HepG2 (cell line): ENCODE measurements around the gene TMEM273. TPM values are rescaled to one million over a fixed set of nuclear protein-coding genes. Genes with fewer than 3 reads are reported as not detected.

Experiments used
- ATAC-seq: fragments of 200-7000 bp; cut with Tn5 transposase; 3 replicates; pipeline ENCODE4 v1.9.1; 2020; ENCODE audit warnings: mild to moderate bottlenecking, moderate library complexity
- BruUV-seq: library from RNA; stranded (reverse); fragments of 400-500 nt; replicated peaks from 2 replicates; lab custom pipeline; 2021; lab: Mats Ljungman, UMichigan
- CTCF ChIA-PET: fragments of 300-600 bp; formaldehyde crosslinking; extraction: SDS; loops from one replicate; lab custom pipeline; 2021; ENCODE audit warnings: low total read pairs, inconsistent platforms, low intra/inter-chr PET ratio; lab: Yijun Ruan, JAX
- POLR2A ChIA-PET: fragments of 350-600 bp; sonication (Branson Sonifier 250); formaldehyde crosslinking; loops from one replicate; lab custom pipeline; 2020; ENCODE audit warnings: antibody characterized with exemption, inconsistent platforms; lab: Yijun Ruan, JAX
- DNase-seq: peaks from one replicate; pipeline ENCODE4 v3.0.0-alpha.2; 2015; ENCODE audit warnings: low spot score
- FAIRE-seq: peaks from 3 replicates; lab custom pipeline; 2011; peaks lifted over from hg19 to GRCh38; lab: Jason Lieb, UNC
- H2AFZ ChIP-seq: one replicate; pipeline ENCODE4 v1.6.1; 2011; ENCODE audit warnings: low read length, inconsistent platforms
- H3K27ac ChIP-seq: fragments of 300-600 bp; 3 replicates; pipeline ENCODE4 v1.8.0; 2011; ENCODE audit warnings: mixed run types, mild to moderate bottlenecking, mixed read lengths, low read length, inconsistent platforms; ENCODE audit not compliant: insufficient read depth; ENCODE audit errors: extremely low read length
- H3K27me3 ChIP-seq, 2 experiments: fragments of 200-600 bp in 1 of 2; 2 replicates in 1 of 2; 3 replicates in 1 of 2; pipeline versions ENCODE4 v1.6.0 to v1.8.0; 2011; ENCODE audit warnings: low read length in 2 of 2, mild to moderate bottlenecking in 2 of 2, moderate library complexity in 2 of 2, inconsistent platforms in 1 of 2; ENCODE audit not compliant: insufficient read depth in 2 of 2, control insufficient read depth in 1 of 2
- H3K36me3 ChIP-seq, 2 experiments: fragments of 200-600 bp in 1 of 2; replicated peaks in 1 of 2; 2 replicates in 1 of 2; 3 replicates in 1 of 2; pipeline versions ENCODE4 v1.5.1 to v1.8.0; 2011; ENCODE audit warnings: low read length in 2 of 2, inconsistent platforms in 1 of 2; ENCODE audit not compliant: insufficient read depth in 2 of 2, control insufficient read depth in 1 of 2
- H3K4me1 ChIP-seq: 2 replicates; pipeline ENCODE4 v1.5.1; 2012; ENCODE audit warnings: low read length, inconsistent platforms; ENCODE audit not compliant: insufficient read depth
- H3K4me2 ChIP-seq: 2 replicates; pipeline ENCODE4 v1.6.0; 2011; ENCODE audit warnings: low read depth, low read length, inconsistent platforms
- H3K4me3 ChIP-seq, 3 experiments: fragments of 200-600 bp in 1 of 3; sonication (generic), shearing (Covaris generic) in 1 of 3; replicated peaks in 1 of 3; 2 replicates each; pipeline ENCODE4 v1.5.1; 2011 to 2016; ENCODE audit warnings: low read length in 3 of 3, inconsistent platforms in 2 of 3, low read depth in 2 of 3, mild to moderate bottlenecking in 2 of 3, control low read depth in 1 of 3, mixed read lengths in 1 of 3; ENCODE audit not compliant: insufficient read depth in 1 of 3
- H3K79me2 ChIP-seq: one replicate; pipeline ENCODE4 v1.6.1; 2011; ENCODE audit warnings: low read length, inconsistent platforms; ENCODE audit not compliant: insufficient read depth
- H3K9ac ChIP-seq: 2 replicates; pipeline ENCODE4 v1.6.0; 2011; ENCODE audit warnings: mild to moderate bottlenecking, low read depth, low read length, inconsistent platforms; ENCODE audit not compliant: insufficient read depth
- H3K9me3 ChIP-seq: 2 replicates; pipeline ENCODE4 v1.5.1; 2012; ENCODE audit warnings: mild to moderate bottlenecking, low read length
- H4K20me1 ChIP-seq: 2 replicates; pipeline ENCODE4 v1.6.0; 2011; ENCODE audit warnings: inconsistent platforms, mild to moderate bottlenecking, low read length, moderate library complexity; ENCODE audit not compliant: insufficient read depth
- CC2D1A ChIP-seq: sonication (generic); formaldehyde crosslinking; IDR thresholded peaks from 2 replicates; pipeline ENCODE4 v1.8.1; 2023; ENCODE audit warnings: mild to moderate bottlenecking, missing genetic modification reagents
- KLF11 ChIP-seq: IDR thresholded peaks from 2 replicates; pipeline ENCODE4 v1.6.1; 2016; ENCODE audit warnings: missing compliant biosample characterization
- MIXL1 ChIP-seq: IDR thresholded peaks from 2 replicates; pipeline ENCODE4 v1.6.1; 2016
- MTA1 ChIP-seq: sonication (generic); formaldehyde crosslinking; IDR thresholded peaks from 2 replicates; pipeline ENCODE4 v1.4.0; 2020; ENCODE audit warnings: missing genetic modification reagents, mild to moderate bottlenecking, borderline replicate concordance
- NFKBIZ ChIP-seq: IDR thresholded peaks from 2 replicates; pipeline ENCODE4 v1.6.1; 2018; ENCODE audit warnings: missing genetic modification reagents, missing compliant biosample characterization
- PHB2 ChIP-seq: fragments of 450-650 bp; IDR thresholded peaks from 2 replicates; pipeline ENCODE4 v1.6.1; 2018; ENCODE audit not compliant: partially characterized antibody
- RNF219 ChIP-seq: sonication (generic); formaldehyde crosslinking; IDR thresholded peaks from 2 replicates; pipeline ENCODE4 v1.5.0; 2020; ENCODE audit warnings: mild to moderate bottlenecking, missing genetic modification reagents
- ZKSCAN5 ChIP-seq: sonication (generic); formaldehyde crosslinking; IDR thresholded peaks from 2 replicates; pipeline ENCODE4 v1.5.1; 2020; ENCODE audit warnings: mild to moderate bottlenecking, missing genetic modification reagents
- ZKSCAN8 ChIP-seq: IDR thresholded peaks from 2 replicates; pipeline ENCODE4 v1.6.1; 2016; ENCODE audit warnings: borderline replicate concordance, missing genetic modification reagents, missing compliant biosample characterization
- ZMAT3 ChIP-seq: sonication (generic); formaldehyde crosslinking; conservative IDR thresholded peaks from 2 replicates; pipeline ENCODE4 v1.7.0; 2021; ENCODE audit warnings: missing genetic modification reagents
- ZNF292 ChIP-seq: sonication (generic); formaldehyde crosslinking; IDR thresholded peaks from 2 replicates; pipeline ENCODE4 v1.8.1; 2022; ENCODE audit warnings: mild to moderate bottlenecking, low read depth, missing genetic modification reagents, borderline replicate concordance
- ZNF639 ChIP-seq: conservative IDR thresholded peaks from 2 replicates; pipeline ENCODE4 v1.6.1; 2018; ENCODE audit warnings: missing genetic modification reagents
- ZNF768 ChIP-seq: sonication (generic); formaldehyde crosslinking; IDR thresholded peaks from 2 replicates; pipeline ENCODE4 v1.4.0; 2020; ENCODE audit warnings: missing genetic modification reagents
- WGBS: methylation state at CpG from one replicate; pipeline ENCODE4 v1.1.6; 2017; ENCODE audit warnings: low lambda C conversion rate; 5-methylcytosine and 5-hydroxymethylcytosine counted together
- in situ Hi-C: cut with HindIII; loops from 2 replicates; pipeline ENCODE4 v1.10.0; 2017; ENCODE audit warnings: low pct_unique_long_range_greater_than_20kb; ENCODE audit not compliant: extremely low pct_ligation_motif_present
- intact Hi-C: fragments of 100-400 bp; cut with micrococcal nuclease; formaldehyde crosslinking; loops from one replicate; pipeline ENCODE4 v1.10.0; 2022; ENCODE audit not compliant: unreplicated experiment
- polyA plus RNA-seq, 8 experiments: library from polyadenylated mRNA; depleted of rRNA in 3 of 8; stranded (reverse) in 7 of 8; unstranded in 1 of 8; fragments of >200 nt; fragmentation: Illumina TruSeq in 4 of 8; extraction: Trizol in 4 of 8; gene quantifications; 2 replicates each; pipeline versions ENCODE4 v1.2.1 to v1.2.3, GENCODE V29; 2011 to 2016; ENCODE audit warnings: low read depth in 4 of 8, missing spikeins in 1 of 8, mixed read lengths in 1 of 8; ENCODE audit not compliant: insufficient read depth in 1 of 8
- total RNA-seq, 5 experiments: library from RNA; depleted of rRNA; stranded (reverse); fragments of >200 nt; fragmentation: Illumina TruSeq; extraction: Trizol; gene quantifications; 2 replicates each; pipeline ENCODE4 v1.2.3, GENCODE V29; 2016; ENCODE audit warnings: low read depth in 1 of 5

The TMEM273 gene
- total and polyA plus RNA-seq, 2 of the 13 experiments (the other 11 are each of a cell fraction or from before 2014, with no cell fraction given): not detected

DNA sequence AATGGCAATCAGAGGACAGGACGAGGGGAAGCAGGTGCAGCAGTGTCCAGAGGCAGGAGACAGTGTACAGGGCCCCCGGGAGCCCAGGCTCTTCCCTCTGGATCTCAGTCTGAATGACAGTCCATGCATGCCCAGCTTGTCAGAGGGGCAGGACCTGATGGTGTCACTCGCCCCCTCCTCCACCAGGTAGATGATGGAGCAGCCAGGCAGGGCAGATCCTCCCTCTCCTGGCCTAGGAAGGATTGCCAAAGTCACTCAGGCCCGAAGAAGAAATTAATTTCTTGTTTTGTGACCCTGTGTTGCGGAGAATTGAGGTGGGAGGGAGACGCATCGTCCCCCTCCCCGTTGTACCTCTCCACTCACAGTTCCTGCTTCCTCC is 76.9 kb downstream of the TMEM273 start:
- FAIRE-seq (no peak), ATAC-seq (no peak), DNase-seq (no peak)
- intact Hi-C loops: no loop called here
- Histone ChIP-seq H2AFZ (no peak overlapping the region), H3K36me3 (no peaks in the 10 kb centered on the region), H3K9me3 (no peaks in the 10 kb centered on the region), H3K27ac (no peak overlapping the region), H3K4me1 (no peaks in the 10 kb centered on the region)
- in situ Hi-C loops: no loop called here
- TF ChIP-seq KLF11 (CRISPR knock-in tag) (no peak), ZNF292 (CRISPR knock-in tag) (no peak), NFKBIZ (CRISPR knock-in tag) (no peak)
- TF ChIP-seq, all 625 proteins: peak for 0
- ChIA-PET CTCF (no interaction called here), POLR2A (no interaction called here)
- Histone ChIP-seq H3K79me2 (no peaks in the 10 kb centered on the region), H4K20me1 (no peaks in the 10 kb centered on the region), H3K4me2 (no peak overlapping the region), H3K4me3 (no peak overlapping the region), H3K27me3 (peaks cover 2 to 8% of the 10 kb centered on the region in 2 experiments; a peak in 2 of 5 replicates), H3K9ac (no peak overlapping the region)
- WGBS: 16% methylated on average over 6 of the region's 8 CpGs
- BruUV-seq: no TSS peak

DNA sequence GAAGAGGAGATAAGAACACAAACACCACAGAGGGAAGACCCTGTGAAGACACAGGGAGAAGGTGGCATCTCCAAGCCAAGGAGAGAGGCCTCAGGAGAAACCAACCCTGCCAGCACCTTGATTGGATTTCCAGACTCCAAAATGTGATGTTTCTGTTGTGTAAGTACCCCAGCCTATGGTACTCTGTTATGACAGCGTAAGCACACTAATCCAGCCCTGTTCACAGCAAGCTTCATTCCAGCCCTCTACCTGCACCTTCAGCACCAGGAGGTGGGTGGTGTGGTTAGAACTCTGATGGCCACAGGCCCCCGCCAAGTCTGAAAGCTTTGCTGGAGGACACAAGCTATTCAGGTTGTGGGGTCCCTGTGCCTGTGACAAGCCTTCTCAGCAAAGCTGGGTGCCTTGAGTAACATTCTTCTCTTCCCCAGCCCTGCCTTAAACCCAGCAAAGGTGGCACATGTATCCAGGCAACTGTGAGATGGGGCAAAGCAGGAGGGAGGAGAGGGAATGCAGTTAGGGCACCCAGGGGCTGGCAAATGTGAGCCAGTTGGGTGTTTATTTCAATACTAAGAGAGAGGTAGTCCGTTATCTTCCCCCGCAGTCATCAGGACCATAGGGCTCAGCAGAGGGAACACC is 77.4 kb downstream of the TMEM273 start:
- ATAC-seq: no peak
- H3K9ac ChIP-seq: no peak overlapping the region
- H3K27me3 ChIP-seq: peaks cover 2 to 4% of the 10 kb centered on the region in 2 experiments; a peak in 2 of 5 replicates
- in situ Hi-C loops: no loop called here
- no peak for DNase-seq
- no peak overlapping the region for H3K4me3 ChIP-seq
- CTCF ChIA-PET: no interaction called here
- BruUV-seq: no TSS peak
- no peaks in the 10 kb centered on the region for H3K79me2 ChIP-seq
- no peaks in the 10 kb centered on the region for H3K36me3 ChIP-seq
- no peak for FAIRE-seq
- H3K27ac ChIP-seq: no peak overlapping the region
- H4K20me1 ChIP-seq: no peaks in the 10 kb centered on the region
- intact Hi-C loops: no loop called here
- POLR2A ChIA-PET: no interaction called here
- no peak overlapping the region for H2AFZ ChIP-seq
- H3K4me1 ChIP-seq: no peaks in the 10 kb centered on the region
- no peaks in the 10 kb centered on the region for H3K9me3 ChIP-seq
- no peak overlapping the region for H3K4me2 ChIP-seq
- 17% methylated on average over 4 of the region's 4 CpGs for WGBS
- TF ChIP-seq PHB2: no peak
- TF ChIP-seq ZNF639 (CRISPR knock-in tag): no peak
- no peak for TF ChIP-seq ZMAT3 (CRISPR knock-in tag)
- TF ChIP-seq MIXL1 (CRISPR knock-in tag): no peak
- TF ChIP-seq KLF11 (CRISPR knock-in tag): no peak
- TF ChIP-seq ZKSCAN5 (CRISPR knock-in tag): no peak
- TF ChIP-seq ZNF768 (CRISPR knock-in tag): no peak
- no peak for TF ChIP-seq MTA1 (CRISPR knock-in tag)
- no peak for TF ChIP-seq ZKSCAN8 (CRISPR knock-in tag)
- no peak for TF ChIP-seq RNF219 (CRISPR knock-in tag)
- TF ChIP-seq CC2D1A (CRISPR knock-in tag): no peak
